Adrenal gland (tissue), 12 donors: ENCODE data around the gene GPR85. TPM values are rescaled to one million over a fixed set of nuclear protein-coding genes. Genes with fewer than 3 reads are reported as not detected.
"Not testable (repeated sequence)": the region's sequence is repeated elsewhere in the genome, so short reads cannot be mapped to it uniquely, and the experiment has no call there.

Source experiments
- DNase-seq, 7 donors: peaks; one replicate each; pipeline ENCODE4 v3.0.0-alpha.2; 2019 to 2020
- H3K27ac ChIP-seq, 5 donors: fragments of 200-600 bp; sonication (generic) in 4 of 5; 1 replicate in 3 of 5; 2 replicates in 2 of 5; pipeline versions ENCODE4 v1.5.1 to v1.8.0; 2016 to 2020; ENCODE audit warnings: mild to moderate bottlenecking in 1 of 5
- H3K27me3 ChIP-seq: fragments of 200-600 bp; 2 replicates; pipeline ENCODE4 v1.8.0; 2021
- H3K36me3 ChIP-seq, 2 donors: fragments of 200-600 bp; replicated peaks in 1 of 2; 1 replicate in 1 of 2; 2 replicates in 1 of 2; pipeline versions ENCODE4 v1.5.1 to v1.8.0; 2018 to 2022
- H3K4me1 ChIP-seq, 2 donors: fragments of 200-600 bp; replicated peaks in 1 of 2; 1 replicate in 1 of 2; 2 replicates in 1 of 2; pipeline versions ENCODE4 v1.5.1 to v1.8.0; 2018 to 2021
- H3K4me3 ChIP-seq, 4 donors: fragments of 200-600 bp; sonication (generic) in 3 of 4; one replicate each; pipeline ENCODE4 v1.5.1; 2016 to 2018
- H3K9me3 ChIP-seq, 3 donors: fragments of 200-600 bp; sonication (generic) in 1 of 3; replicated peaks in 1 of 3; 1 replicate in 2 of 3; 2 replicates in 1 of 3; pipeline versions ENCODE4 v1.5.1 to v1.8.0; 2016 to 2021
- CTCF ChIP-seq, 6 experiments: fragments of 450-650 bp in 4 of 6; fragments of 200-600 bp in 2 of 6; sonication (generic) in 1 of 6; IDR thresholded peaks; 1 replicate in 5 of 6; 2 replicates in 1 of 6; pipeline versions ENCODE4 v1.5.1 to v1.8.0; 2016 to 2021; ENCODE audit warnings: antibody characterized with exemption in 6 of 6, mild to moderate bottlenecking in 2 of 6, moderate library complexity in 1 of 6
- POLR2A ChIP-seq, 2 donors: fragments of 450-650 bp; IDR thresholded peaks; one replicate each; pipeline ENCODE4 v1.6.1; 2017; ENCODE audit warnings: antibody characterized with exemption in 2 of 2, mild to moderate bottlenecking in 2 of 2, moderate library complexity in 1 of 2
- WGBS, 4 donors: extraction: QIAGEN DNeasy Blood & Tissue Kit in 2 of 4; methylation state at CpG; one replicate each; pipeline versions ENCODE4 v1.1.5 to v1.1.7; 2013 to 2017; 5-methylcytosine and 5-hydroxymethylcytosine counted together
- intact Hi-C, 2 donors: fragments of 100-400 bp; cut with DNase I; formaldehyde crosslinking; loops; one replicate each; pipeline versions ENCODE4 v1.14.1 to v1.15.0; 2022 to 2023
- polyA plus RNA-seq, 3 donors: library from polyadenylated mRNA; stranded (reverse); fragments of 200-250 nt in 2 of 3; fragments of 350-450 nt in 1 of 3; fragmentation: Illumina TruSeq in 1 of 3; extraction: RNeasy Lipid Tissue Mini Kit (QIAGEN cat#74804) in 1 of 3; gene quantifications; one replicate each; pipeline ENCODE4 v1.2.3, GENCODE V29; 2013 to 2014
- total RNA-seq, 9 donors: library from RNA; depleted of rRNA in 4 of 9; stranded (reverse); fragments of >200 nt in 4 of 9; fragments of 120-200 nt in 1 of 9; fragmentation: NEBNext Ultra II Directional in 1 of 9; extraction: Animal tissue kit (Norgen Biotek cat#: 25700) in 1 of 9; gene quantifications; one replicate each; pipeline versions ENCODE4 v1.1.0 to v1.2.4, GENCODE V29; 2013 to 2023
- donor health status: healthy with polysubstance abuse.
- donor health status: Bipolar disorder and iron deficiency.
- donor health status: DM: yes; HTN: yes; CAD: no.
- donor health status: DM: no; HTN: no; CAD: no.
- donor health status: DM: no; HTN: no; CAD: no.
- donor health status: DM: yes; HTN: yes; CAD: no.

GPR85 gene
- total and polyA plus RNA-seq, 12 donors, result 0.46 to 2.3 (median 1.1) TPM; not detected in 1

GRCh38 chr7:113118074-113118959 is 31.7 kb upstream of the GPR85 start, which contains the start of gene SMIM30:
TSS of gene SMIM30 (minus strand) at chr7:113118554. CDS start at chr7:113117578, 976 bp downstream.
- 0 to 1% (median 0%) methylated on average over 27 to 35 of the region's 35 CpGs for WGBS, 4 donors

GRCh38 chr7:113117374-113117774 is 30.7 kb upstream of the GPR85 start:
- H3K4me1 ChIP-seq, H3K27me3 ChIP-seq, intact Hi-C loops, H3K9me3 ChIP-seq, H3K36me3 ChIP-seq: not testable (repeated sequence)
- DNase-seq, result peak in 4 of 7 donors; percentile 11 to 54 (median 20)
- Histone ChIP-seq H3K4me3 (peak overlapping the region in 1 of 4 donors; percentile 78), H3K27ac (peak overlapping the region in 1 of 5 donors; percentile 8)
- 72 to 90% (median 80%) methylated on average over 4 of the region's 4 CpGs for WGBS, 4 donors

More at GRCh38 chr7:113118074-113118959, 31.7 kb upstream of the GPR85 start, which contains the start of gene SMIM30:
- Histone ChIP-seq H3K27ac (peak within 1 kb of the TSS in 3 of 5 donors; percentile 8 to 50 (median 19)), H3K4me1 (no peaks in the 10 kb centered on the region), H3K27me3 (no peaks in the 10 kb centered on the region), H3K4me3 (peak within 1 kb of the TSS; percentile 2 to 78 (median 42)), H3K36me3 (peaks cover 0 to 9% of the 10 kb centered on the region in 2 donors), H3K9me3 (no peaks in the 10 kb centered on the region)
- TF ChIP-seq POLR2A (IDR thresholded peaks at IDR 0.05), result peak; percentile 71 to 82
- TF ChIP-seq CTCF (IDR thresholded peaks at IDR 0.05), result no peak
- intact Hi-C loops, result no loop called here
- DNase-seq, result peak; percentile 91 to 97 (median 95)

GRCh38 chr7:113113912-113114311 is 27.3 kb upstream of the GPR85 start:
- intact Hi-C loops, result no loop called here

GRCh38 chr7:113109718-113110117 is 23.1 kb upstream of the GPR85 start:
- WGBS, 4 donors, result 55 to 95% (median 95%) methylated on average over 1 of the region's 1 CpG
- TF ChIP-seq CTCF (IDR thresholded peaks at IDR 0.05) (no peak), POLR2A (IDR thresholded peaks at IDR 0.05) (no peak)
- H3K36me3 ChIP-seq, result no peaks in the 10 kb centered on the region
- intact Hi-C loops, result no loop called here
- H3K9me3 ChIP-seq, result no peaks in the 10 kb centered on the region
- H3K4me1 ChIP-seq, result no peaks in the 10 kb centered on the region
- no peak overlapping the region for H3K27ac ChIP-seq
- H3K27me3 ChIP-seq, result no peaks in the 10 kb centered on the region
- H3K4me3 ChIP-seq, result no peak overlapping the region
- no peak for DNase-seq

More at GRCh38 chr7:113113912-113114311, 27.3 kb upstream of the GPR85 start:
- WGBS, 4 donors, result 86 to 95% (median 88%) methylated on average over 2 of the region's 2 CpGs
- H3K36me3 ChIP-seq, result peaks cover 0 to 9% of the 10 kb centered on the region in 2 donors
- no peak overlapping the region for H3K4me3 ChIP-seq
- no peaks in the 10 kb centered on the region for H3K9me3 ChIP-seq
- TF ChIP-seq CTCF (IDR thresholded peaks at IDR 0.05), result peak in 1 of 6 experiments; percentile 5
- no peak for TF ChIP-seq POLR2A (IDR thresholded peaks at IDR 0.05)
- no peaks in the 10 kb centered on the region for H3K4me1 ChIP-seq
- H3K27me3 ChIP-seq, result no peaks in the 10 kb centered on the region
- H3K27ac ChIP-seq, result no peak overlapping the region
- DNase-seq, result peak in 1 of 7 donors; percentile 57
